ENCODE data around the gene ZCCHC8. TPM values are rescaled to one million over a fixed set of nuclear protein-coding genes. Genes with fewer than 3 reads are reported as not detected.

Gene ZCCHC8
- total RNA-seq, 1 experiment from 2014 or later, result 30.5 TPM

DNA sequence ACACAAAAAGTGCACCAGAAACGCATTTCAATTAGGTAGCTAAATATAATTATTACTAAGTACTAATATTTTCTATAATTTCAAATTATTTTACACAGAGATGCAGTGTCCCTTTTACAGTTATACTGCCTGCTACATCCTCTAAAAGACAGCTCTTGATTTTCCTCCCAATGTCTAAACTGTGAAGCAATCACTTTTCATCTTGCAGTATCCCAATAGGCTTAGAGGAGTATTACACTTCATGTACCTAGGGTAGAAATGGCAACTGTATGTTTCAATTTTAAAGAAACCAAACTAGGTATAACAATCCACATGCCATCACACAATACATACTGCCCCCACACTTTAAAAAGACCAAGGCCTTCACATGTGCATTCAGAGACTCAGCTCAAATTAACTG lies 18.7 kb upstream of the ZCCHC8 start:
- ChIA-PET RAD21 (ENCODE audit: low non-redundant PET in 1 of 2, low total read pairs in 2 of 2, uncharacterized antibody in 2 of 2, unreplicated experiment in 2 of 2) (no interaction called here), CTCF (no interaction called here), POLR2A (no interaction called here)
- Histone ChIP-seq H3K9me2 (ENCODE audit: insufficient read depth) (no peaks in the 10 kb centered on the region), H3K79me2 (ENCODE audit: insufficient read depth, low read length) (peaks cover 99% of the 10 kb centered on the region), H3K4me1 (ENCODE audit: control insufficient read depth in 1 of 2, insufficient read depth in 2 of 2, low read length in 2 of 2) (peaks cover 3 to 6% of the 10 kb centered on the region in 2 experiments; a peak in 3 of 4 replicates), H3K36me3 (ENCODE audit: control insufficient read depth in 1 of 2, insufficient read depth in 2 of 2, low read length in 2 of 2) (peaks cover 76 to 92% of the 10 kb centered on the region in 2 experiments), H3K4me3 (replicated peaks in 1 of 2; ENCODE audit: low read depth in 1 of 2, low read length in 2 of 2) (no peak overlapping the region), H3K9me3 (ENCODE audit: control insufficient read depth in 1 of 2, insufficient read depth in 1 of 2, low read depth in 1 of 2, low read length in 2 of 2) (no peaks in the 10 kb centered on the region), H3K9ac (ENCODE audit: low read length) (no peak overlapping the region), H3K4me2 (ENCODE audit: low read length) (no peak overlapping the region), H3K27ac (ENCODE audit: low read depth, low read length) (no peak overlapping the region), H3K27me3 (ENCODE audit: insufficient read depth, low read length) (no peaks in the 10 kb centered on the region), H4K20me1 (ENCODE audit: insufficient read depth) (peaks cover 51% of the 10 kb centered on the region), H2AFZ (ENCODE audit: low read depth, low read length, poor library complexity, severe bottlenecking) (no peak overlapping the region)
- BruUV-seq (replicated peaks), result no TSS peak
- TF ChIP-seq SP1 (IDR thresholded peaks at IDR 0.05; ENCODE audit: low read depth), result no peak
- intact Hi-C loops (cut with micrococcal nuclease), result no loop called here
- no peak for ATAC-seq
- no peak for DNase-seq (ENCODE audit: low read depth, low spot score)

DNA sequence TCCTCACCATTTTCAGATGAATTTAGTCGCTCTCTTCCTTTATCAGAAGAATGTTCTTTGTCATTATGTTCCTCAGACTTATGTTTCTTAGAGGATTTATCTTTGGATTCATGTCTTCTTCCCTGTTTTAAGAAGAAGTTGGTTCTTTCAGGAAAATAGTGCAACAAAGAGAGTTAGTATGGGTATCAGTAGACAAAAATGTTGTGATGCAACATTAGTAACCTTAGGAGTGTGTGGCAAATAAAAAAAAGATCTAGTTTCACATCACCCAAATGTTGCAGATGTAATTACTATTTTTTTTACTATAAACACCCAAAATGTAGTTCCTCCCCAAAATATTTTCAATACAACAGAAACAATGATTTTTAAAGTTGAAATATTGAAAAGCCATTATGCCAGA lies 18.2 kb upstream of the ZCCHC8 start:
- ATAC-seq (no peak), DNase-seq (ENCODE audit: low read depth, low spot score) (no peak)
- ChIA-PET CTCF (no interaction called here), RAD21 (ENCODE audit: low non-redundant PET in 1 of 2, low total read pairs in 2 of 2, uncharacterized antibody in 2 of 2, unreplicated experiment in 2 of 2) (no interaction called here), POLR2A (no interaction called here)
- BruUV-seq (replicated peaks), result no TSS peak
- no peaks in the 10 kb centered on the region for H3K27me3 ChIP-seq (ENCODE audit: insufficient read depth, low read length)
- H3K79me2 ChIP-seq (ENCODE audit: insufficient read depth, low read length), result peaks cover 98% of the 10 kb centered on the region
- H3K4me2 ChIP-seq (ENCODE audit: low read length), result no peak overlapping the region
- no peaks in the 10 kb centered on the region for H3K9me3 ChIP-seq (ENCODE audit: control insufficient read depth in 1 of 2, insufficient read depth in 1 of 2, low read depth in 1 of 2, low read length in 2 of 2)
- H4K20me1 ChIP-seq (ENCODE audit: insufficient read depth), result peaks cover 46% of the 10 kb centered on the region
- H3K27ac ChIP-seq (ENCODE audit: low read depth, low read length), result no peak overlapping the region
- intact Hi-C loops (cut with micrococcal nuclease), result no loop called here
- H3K4me1 ChIP-seq (ENCODE audit: control insufficient read depth in 1 of 2, insufficient read depth in 2 of 2, low read length in 2 of 2), result 0 out of 4 replicates have a peak, but pooled peaks cover 0 to under 1% of the 10 kb centered on the region in 2 experiments
- peaks cover 77 to 91% of the 10 kb centered on the region in 2 experiments for H3K36me3 ChIP-seq (ENCODE audit: control insufficient read depth in 1 of 2, insufficient read depth in 2 of 2, low read length in 2 of 2)
- no peaks in the 10 kb centered on the region for H3K9me2 ChIP-seq (ENCODE audit: insufficient read depth)
- no peak overlapping the region for H3K9ac ChIP-seq (ENCODE audit: low read length)
- no peak overlapping the region for H3K4me3 ChIP-seq (replicated peaks in 1 of 2; ENCODE audit: low read depth in 1 of 2, low read length in 2 of 2)
- H2AFZ ChIP-seq (ENCODE audit: low read depth, low read length, poor library complexity, severe bottlenecking), result no peak overlapping the region
- no peak for TF ChIP-seq POLR2A (IDR thresholded peaks at IDR 0.05; ENCODE audit: borderline replicate concordance, extremely low read depth, insufficient read depth, insufficient read length)
- no peak for TF ChIP-seq SRF (IDR thresholded peaks at IDR 0.05; ENCODE audit: low read depth)
- TF ChIP-seq, protein P1, sequence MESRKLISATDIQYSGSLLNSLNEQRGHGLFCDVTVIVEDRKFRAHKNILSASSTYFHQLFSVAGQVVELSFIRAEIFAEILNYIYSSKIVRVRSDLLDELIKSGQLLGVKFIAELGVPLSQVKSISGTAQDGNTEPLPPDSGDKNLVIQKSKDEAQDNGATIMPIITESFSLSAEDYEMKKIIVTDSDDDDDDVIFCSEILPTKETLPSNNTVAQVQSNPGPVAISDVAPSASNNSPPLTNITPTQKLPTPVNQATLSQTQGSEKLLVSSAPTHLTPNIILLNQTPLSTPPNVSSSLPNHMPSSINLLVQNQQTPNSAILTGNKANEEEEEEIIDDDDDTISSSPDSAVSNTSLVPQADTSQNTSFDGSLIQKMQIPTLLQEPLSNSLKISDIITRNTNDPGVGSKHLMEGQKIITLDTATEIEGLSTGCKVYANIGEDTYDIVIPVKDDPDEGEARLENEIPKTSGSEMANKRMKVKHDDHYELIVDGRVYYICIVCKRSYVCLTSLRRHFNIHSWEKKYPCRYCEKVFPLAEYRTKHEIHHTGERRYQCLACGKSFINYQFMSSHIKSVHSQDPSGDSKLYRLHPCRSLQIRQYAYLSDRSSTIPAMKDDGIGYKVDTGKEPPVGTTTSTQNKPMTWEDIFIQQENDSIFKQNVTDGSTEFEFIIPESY (IDR thresholded peaks at IDR 0.05; ENCODE audit: extremely low read depth, insufficient replicate concordance, low read length), result no peak
- TF ChIP-seq, protein P2, sequence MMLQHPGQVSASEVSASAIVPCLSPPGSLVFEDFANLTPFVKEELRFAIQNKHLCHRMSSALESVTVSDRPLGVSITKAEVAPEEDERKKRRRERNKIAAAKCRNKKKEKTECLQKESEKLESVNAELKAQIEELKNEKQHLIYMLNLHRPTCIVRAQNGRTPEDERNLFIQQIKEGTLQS (IDR thresholded peaks at IDR 0.05), result no peak
- TF ChIP-seq, protein P3, sequence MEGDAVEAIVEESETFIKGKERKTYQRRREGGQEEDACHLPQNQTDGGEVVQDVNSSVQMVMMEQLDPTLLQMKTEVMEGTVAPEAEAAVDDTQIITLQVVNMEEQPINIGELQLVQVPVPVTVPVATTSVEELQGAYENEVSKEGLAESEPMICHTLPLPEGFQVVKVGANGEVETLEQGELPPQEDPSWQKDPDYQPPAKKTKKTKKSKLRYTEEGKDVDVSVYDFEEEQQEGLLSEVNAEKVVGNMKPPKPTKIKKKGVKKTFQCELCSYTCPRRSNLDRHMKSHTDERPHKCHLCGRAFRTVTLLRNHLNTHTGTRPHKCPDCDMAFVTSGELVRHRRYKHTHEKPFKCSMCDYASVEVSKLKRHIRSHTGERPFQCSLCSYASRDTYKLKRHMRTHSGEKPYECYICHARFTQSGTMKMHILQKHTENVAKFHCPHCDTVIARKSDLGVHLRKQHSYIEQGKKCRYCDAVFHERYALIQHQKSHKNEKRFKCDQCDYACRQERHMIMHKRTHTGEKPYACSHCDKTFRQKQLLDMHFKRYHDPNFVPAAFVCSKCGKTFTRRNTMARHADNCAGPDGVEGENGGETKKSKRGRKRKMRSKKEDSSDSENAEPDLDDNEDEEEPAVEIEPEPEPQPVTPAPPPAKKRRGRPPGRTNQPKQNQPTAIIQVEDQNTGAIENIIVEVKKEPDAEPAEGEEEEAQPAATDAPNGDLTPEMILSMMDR (IDR thresholded peaks at IDR 0.05 in 2 of 3, conservative IDR thresholded peaks at IDR 0.05 in 1 of 3; ENCODE audit: borderline replicate concordance in 1 of 3, insufficient read depth in 1 of 3, low read depth in 2 of 3, low read length in 2 of 3), result no peak
- TF ChIP-seq RAD21 (IDR thresholded peaks at IDR 0.05; ENCODE audit: low read depth), result no peak
- no peak for TF ChIP-seq ZFX (IDR thresholded peaks at IDR 0.05)
- TF ChIP-seq EGR1 (IDR thresholded peaks at IDR 0.05; ENCODE audit: low read depth), result no peak
- TF ChIP-seq EZH2phosphoT487 (IDR thresholded peaks at IDR 0.05; ENCODE audit: borderline replicate concordance), result no peak
- TF ChIP-seq CBX3 (IDR thresholded peaks at IDR 0.05; ENCODE audit: low read depth), result no peak
- TF ChIP-seq SP1 (IDR thresholded peaks at IDR 0.05; ENCODE audit: low read depth), result no peak
- no peak for TF ChIP-seq YY1 (IDR thresholded peaks at IDR 0.05; ENCODE audit: extremely low read depth, insufficient replicate concordance, low read depth, low read length)
- TF ChIP-seq TCF7L2 (IDR thresholded peaks at IDR 0.05; ENCODE audit: borderline replicate concordance, extremely low read depth, insufficient read depth, insufficient read length), result no peak
- no peak for TF ChIP-seq FOSL1 (IDR thresholded peaks at IDR 0.05; ENCODE audit: low read depth)
- no peak for TF ChIP-seq ZNF274 (IDR thresholded peaks at IDR 0.05; ENCODE audit: low read depth, low read length)

All from HCT116 (cell line).